SKM-1 treated with dmso at 0.1 percent for 144 hours (cell line): ENCODE results near the gene ANO2.

Source experiments
- DNase-seq: peaks from one replicate; lab custom pipeline; 2025; ENCODE audit not compliant: unreplicated experiment; lab: John Stamatoyannopoulos, UW

Gene ANO2

DNA sequence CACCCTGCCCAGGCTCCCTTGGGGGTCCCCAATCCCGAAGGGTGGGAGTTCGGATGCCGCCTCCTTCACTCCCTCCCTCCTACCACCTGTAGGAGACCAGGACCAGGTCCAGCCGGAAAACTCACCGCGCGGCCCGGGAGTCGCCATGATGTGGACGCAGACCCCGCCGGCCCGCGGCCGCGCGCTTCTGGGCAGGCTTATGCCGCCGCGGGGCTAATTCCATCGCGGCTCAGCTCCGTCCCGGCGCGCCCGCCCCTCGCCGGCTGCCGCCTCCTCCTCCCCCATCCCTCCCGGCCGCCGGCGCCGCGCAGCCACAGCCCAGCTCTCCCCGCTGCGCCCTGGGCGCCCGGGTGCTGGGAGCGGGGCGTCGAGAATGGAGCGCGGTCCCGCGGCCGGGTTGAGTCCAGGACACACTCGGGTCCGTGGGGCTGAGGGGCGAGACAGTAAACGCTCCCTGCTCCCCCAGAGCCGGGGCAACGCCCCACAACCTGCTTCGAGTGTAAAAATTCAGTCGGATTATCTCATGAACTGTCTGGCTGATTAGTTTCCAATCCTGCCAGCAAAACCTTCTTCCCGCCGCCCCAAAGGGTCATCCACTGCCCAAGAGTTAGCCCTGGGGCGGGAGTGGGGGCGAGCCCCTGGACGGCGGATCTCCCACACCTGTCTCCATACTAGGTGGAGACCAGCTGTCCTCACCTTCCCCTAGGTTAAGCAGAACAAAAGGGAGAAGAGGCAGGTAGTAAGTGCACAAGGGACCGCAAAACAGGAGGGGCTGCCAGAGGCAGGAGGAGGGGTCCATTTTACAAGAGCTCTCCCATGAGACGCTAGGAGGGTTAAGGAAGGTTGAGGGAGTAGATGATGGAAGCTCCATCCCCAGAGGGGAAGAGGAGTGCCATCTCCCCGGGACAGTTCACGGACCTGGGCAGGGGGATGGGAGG is at the start of gene ANO2:
TSS of gene ANO2 (minus strand) at position 189 of the 938 bp plus-strand sequence. CDS start at position 147, 42 bp downstream.
- no peak for DNase-seq

DNA sequence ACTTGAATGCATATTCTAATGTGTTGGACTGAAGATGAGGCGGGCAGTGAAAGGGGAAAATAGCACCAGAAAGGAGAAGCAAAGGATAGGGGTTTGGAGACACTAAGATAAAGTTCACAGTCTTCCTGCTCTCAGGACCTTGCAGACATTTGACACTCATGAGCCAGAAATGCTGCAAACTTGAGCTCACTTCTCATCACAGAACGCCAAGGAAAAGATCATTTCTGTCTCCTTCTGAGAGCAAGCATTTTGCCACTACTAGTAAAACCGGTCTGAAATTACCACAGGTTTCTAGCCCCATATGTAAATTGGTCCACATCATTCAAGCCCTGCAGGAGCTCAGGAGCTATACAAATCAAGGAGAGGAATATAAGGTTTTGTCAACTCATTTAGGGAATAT is 44.6 kb upstream of the ANO2 start:
- no peak for DNase-seq

DNA sequence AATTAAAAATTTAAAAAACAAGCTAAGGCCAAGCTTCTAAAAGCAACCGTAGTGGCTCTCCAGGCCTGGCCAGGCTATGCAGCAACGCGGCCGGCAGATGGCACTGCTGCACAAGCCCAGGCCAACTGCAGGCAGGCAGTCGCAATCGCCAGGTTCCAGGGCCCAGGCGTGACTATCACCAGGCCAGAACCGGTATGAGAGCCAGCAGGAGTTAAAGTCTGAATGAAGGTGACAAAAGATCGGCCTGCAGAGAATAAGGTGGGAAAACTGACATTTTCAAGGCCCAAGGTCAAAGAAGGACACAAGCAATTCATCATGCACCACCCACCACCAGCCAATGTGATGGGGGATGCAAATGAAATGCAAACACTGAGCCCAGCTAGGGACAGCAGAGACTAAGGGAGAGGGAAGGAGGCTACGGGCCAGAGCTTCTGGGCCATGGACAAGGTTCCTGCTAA is 43.6 kb upstream of the ANO2 start:
- peak; percentile 14 for DNase-seq

DNA sequence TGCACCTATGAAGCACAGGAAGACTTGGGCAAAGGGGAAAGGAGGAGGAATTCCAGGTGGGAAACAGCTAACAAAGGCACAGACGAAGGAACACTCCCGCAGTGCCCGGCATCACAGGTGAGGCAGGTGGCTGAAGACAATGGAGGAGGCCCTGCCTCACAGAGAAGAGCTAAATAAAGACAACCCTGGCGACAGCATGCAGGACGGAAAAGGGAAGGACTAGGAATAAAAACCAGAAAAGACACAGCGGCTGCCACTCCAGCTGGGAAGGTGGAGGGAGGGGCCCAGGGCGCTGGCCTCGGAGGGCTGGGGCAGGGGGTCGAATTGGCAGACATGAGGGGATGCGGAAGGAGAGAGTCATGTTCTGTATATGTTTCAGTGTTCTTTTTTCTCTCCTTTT is 43.0 kb upstream of the ANO2 start:
- no peak for DNase-seq

DNA sequence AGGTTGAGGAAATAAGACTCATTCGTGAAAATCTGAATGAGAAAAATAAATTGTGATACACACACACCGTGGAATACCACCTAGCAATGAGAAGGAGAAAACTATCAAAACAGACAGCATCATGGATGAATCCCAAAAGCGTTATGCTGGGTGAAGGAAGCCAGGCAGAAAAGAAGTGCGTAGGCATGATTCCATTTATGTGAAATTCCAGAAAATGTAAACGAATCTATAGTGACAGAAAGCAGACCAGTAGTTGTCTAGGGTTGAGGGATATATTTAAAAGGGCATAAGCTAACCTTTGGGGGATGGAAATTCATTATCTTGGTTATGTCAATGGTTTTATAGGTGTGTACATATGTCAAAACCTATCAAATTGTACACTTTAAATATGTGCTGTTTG is 42.5 kb upstream of the ANO2 start:
- DNase-seq: no peak

DNA sequence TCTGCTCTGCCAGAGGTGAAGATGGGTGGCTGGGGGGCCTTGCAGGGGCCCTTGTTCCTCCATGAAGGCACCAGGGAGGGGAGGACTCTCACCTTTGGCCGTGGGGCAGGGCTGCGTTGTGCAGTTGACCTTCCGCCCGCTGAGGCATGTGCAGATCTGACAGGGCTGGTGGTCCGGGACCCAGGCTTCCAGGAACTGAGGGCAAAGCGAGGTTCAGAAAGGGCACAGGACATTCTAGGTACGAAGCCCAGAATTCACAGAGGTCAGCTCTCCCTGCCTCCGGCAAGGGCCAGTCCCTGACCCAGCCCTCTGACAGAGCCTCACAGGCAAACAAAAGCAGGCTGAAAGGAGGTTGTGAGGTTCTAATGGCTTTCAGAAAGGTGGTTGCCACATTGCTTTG is 40.4 kb upstream of the ANO2 start:
- DNase-seq: no peak

DNA sequence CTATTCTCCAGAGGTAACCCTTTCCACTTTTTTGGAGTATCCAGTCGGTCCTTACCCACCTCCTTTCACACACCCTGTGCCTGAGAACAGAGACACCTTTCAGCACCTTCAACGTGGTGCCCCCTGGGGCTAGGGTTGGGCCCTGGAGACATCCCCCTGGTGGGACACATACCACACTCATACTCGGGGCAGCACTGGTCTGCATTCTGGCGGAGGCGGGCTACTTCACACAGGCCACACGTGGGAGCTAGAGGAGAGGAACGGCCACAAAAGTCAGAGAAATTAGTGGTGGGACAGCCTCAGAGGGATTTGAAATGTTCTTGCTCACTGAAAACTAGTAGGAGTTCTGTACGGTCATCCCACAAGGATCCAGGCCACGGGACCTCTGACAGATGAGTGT is 39.8 kb upstream of the ANO2 start:
- DNase-seq: no peak

DNA sequence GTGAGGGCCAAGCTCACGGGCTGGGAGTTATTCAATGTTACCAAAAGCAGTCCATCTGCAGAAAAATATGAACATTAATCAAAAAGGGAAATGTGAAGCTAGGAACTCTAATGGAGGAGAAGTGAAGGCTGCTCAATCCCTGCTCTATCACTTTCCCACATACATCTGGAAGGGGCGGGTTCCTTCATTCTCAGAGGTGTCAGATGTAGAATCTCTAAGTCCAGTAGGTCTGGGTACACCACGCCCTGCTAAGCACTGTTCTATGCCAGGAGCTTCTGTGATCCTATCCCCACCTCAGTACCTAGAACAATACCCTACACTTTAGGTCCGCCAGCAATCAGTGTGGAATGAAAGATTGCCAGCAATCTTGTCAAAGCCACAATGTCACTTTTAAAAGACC is 37.0 kb upstream of the ANO2 start:
- no peak for DNase-seq

DNA sequence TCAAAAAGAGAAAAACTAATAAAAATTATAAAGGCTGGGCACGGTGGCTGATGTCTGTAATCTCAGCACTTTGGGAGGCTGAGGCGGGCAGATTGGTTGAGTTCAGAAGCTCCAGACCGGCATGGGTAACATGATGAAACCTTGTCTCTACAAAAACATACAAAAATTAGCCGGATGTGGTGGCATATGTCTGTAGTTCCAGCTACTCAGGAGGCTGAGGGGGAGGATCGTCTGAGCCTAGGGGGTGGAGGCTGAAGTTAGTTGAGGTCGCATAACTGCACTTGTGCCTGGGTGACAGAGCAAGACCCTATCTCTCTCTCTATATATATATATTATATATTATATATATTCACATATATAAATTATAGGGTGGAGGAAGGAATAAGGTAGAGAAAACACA is 32.5 kb upstream of the ANO2 start:
- no peak for DNase-seq

DNA sequence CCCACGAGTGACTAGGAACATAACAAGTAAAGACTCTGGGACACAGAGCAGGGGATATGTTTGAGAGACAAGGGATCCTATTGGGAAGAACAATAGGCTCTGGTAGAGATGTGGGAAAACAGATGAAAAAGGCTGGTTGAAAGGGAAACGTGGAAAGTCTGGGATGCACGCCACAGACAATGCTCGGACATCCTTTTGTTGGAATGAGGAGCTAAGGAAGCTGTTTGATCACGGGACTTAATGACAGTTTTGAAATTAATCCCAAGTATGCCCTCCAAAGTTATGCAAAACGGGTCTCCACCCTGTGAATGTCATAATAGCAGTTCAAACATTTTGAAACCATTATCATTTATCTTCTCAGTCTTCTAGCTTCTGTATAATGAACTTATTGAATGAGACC is 31.7 kb upstream of the ANO2 start:
- no peak for DNase-seq

DNA sequence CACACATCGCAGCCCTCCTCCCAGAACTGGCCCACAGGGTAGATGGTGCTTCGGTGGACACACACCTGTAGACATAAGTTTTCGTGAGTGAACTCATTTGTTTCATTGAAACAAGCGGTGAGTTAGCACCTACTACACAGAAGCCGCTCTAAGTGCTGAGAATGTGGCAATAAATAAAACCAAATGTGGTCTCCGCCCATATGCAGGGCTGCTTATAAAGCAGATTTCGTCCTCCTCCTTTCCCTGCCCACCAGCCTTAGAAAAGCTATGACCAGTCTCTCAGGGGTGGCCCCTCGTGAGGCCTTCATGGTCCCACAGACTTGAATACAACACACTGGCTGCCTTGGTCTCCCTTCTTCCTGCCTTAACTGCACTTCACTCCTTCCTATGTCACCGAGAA is 31.1 kb upstream of the ANO2 start:
- DNase-seq: no peak

DNA sequence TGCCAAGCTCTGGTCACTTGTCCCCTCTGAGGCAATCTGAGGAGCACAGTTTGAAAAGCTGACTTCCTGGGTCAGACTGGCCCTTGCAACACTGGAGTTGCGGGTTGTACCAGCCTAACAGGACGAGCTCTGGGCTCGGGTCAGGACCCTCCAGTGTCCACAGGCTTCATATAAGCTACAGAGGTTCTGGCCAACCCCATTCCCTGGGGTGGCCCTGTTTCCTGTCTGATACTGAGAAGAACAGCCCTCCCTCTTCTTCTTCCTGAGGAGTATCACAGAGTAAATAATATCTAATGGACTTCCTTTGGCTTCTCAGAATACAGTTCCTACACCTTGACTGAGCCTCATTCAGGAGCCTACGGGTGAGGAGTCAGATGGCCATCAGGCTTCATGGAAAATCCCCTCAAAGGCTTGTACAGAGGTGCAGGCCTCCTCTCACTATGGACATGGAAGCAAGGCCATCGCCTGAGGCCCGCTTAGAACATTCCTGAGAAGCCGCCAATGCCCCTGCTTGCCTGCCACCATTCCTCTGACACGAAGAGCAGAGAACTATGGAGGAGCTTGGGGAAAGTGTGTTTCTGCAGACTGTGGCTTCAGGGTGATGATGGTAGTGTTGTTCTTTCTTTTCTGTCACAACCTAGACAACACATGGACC is 28.5 kb upstream of the ANO2 start:
- no peak for DNase-seq

DNA sequence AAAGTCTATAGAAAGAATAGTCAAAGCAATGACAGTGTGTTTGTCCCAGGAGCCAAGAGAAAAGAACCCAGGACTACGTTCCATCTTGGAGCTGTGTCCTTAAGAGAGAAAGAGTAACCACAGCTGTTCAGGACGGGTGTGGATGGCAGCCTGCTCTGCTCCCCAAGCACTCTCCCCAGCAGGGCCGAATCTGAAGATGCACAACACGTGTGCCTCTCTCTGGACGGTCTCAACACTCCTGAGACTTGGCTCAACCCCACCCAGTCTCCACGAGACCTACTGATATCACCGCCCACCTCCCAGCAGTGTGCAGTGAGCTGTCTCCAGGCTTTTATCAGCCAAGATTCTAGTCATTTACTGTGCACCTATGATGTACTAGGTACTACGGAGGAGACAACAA is 27.3 kb upstream of the ANO2 start:
- DNase-seq: no peak

DNA sequence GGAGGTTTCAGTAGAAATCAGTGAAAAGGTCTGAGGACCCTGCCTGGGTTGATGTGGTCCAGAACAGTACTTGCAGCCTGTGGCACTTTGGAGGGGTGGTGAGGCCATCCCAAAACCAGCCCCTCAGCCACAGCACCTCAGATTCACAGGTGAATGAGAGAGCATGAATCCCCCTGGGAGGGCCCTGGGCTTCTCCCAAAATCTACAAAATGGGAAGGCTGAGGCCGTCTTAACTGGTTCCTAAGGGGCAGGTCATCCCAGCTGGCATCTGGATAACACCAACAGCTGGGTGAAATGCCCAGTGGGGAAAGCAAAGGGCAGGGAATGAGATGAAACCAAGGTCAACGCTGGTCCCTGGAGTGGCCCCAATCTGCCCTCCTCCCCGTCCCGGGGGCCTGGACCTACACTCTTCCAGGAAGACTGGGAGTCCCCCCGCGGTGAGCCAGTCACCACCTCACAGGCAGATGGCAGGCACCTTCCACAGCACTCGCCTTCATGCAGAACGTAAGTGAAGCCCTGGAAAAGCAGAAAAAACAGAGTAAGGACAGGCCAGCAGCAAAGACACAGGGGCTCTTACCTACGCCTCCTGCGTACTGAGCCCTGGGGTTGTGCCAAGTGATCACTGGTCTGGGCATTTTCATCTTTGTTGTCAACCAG is 26.3 kb upstream of the ANO2 start:
- no peak for DNase-seq

DNA sequence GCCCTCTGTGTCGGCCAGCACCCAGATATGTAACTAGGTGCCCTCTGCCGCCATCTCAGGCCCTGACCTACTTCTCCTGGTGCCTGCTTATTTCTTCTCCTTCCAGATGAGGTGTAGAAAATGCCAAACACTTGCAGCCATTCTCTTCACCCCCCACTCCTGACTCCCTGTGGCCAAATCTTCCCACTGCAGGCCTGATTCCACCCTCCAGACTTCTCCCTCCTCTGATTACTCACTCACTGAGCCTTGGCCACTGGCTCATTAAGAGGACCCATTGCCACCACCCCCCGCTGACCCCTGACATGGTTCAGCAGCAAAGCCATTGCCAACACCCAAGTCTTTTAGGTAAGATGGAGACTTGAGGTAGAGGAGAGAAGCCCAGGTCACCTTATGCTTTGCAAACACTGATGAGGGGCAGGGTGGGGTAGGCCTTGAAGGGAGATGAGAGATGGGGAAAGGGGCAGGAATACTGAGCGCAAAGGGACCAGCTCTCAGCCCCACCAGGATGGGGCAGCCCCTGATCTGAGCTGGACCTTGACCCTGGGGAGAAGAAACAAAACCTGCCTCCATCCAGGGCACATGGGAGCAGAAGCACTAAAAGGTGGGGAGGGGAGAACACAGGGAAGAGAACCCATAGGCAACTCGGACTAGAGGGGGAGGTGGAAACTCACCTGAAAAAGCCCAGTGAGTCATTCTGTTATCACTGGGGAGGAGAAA is 25.1 kb upstream of the ANO2 start:
- no peak for DNase-seq

DNA sequence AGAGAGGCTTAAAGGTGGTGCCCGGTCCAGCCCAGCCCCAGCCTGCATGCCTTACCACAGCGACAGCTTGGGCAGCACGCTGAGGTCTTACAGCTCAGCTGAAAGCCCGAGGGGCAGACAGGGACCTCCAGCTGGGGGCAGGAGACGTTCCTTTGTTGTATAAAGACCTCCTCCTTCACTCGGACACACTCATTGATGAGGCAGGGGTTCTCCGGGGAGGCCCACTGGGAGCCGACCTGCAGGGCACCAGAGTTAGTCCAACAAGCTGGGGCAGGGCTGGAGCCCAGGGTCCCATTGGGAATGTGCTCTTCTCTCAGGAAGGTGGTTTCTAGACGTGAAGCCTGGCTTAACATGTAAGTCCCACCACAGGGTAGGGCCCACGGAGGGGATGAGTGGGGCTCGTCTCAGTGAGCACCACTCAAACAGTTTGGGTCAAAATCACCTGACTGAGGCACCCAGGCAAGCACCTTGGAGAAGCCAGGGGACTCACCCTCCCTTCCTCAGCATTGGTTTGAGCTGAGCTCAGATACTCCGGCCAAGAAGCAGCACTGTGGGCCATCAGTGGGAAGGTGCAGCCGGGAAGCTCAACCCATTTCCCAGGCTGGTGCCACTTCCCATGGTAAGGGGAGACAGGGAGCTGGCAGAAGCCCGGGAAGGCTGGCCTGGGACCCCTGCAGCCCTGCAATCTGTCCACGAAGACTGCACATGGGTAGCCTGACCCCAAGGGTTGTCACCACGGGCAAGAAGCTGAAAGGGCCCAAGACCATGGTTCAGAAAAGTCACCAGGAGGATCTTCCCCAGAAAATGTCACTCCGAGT is 24.3 kb upstream of the ANO2 start:
- no peak for DNase-seq

DNA sequence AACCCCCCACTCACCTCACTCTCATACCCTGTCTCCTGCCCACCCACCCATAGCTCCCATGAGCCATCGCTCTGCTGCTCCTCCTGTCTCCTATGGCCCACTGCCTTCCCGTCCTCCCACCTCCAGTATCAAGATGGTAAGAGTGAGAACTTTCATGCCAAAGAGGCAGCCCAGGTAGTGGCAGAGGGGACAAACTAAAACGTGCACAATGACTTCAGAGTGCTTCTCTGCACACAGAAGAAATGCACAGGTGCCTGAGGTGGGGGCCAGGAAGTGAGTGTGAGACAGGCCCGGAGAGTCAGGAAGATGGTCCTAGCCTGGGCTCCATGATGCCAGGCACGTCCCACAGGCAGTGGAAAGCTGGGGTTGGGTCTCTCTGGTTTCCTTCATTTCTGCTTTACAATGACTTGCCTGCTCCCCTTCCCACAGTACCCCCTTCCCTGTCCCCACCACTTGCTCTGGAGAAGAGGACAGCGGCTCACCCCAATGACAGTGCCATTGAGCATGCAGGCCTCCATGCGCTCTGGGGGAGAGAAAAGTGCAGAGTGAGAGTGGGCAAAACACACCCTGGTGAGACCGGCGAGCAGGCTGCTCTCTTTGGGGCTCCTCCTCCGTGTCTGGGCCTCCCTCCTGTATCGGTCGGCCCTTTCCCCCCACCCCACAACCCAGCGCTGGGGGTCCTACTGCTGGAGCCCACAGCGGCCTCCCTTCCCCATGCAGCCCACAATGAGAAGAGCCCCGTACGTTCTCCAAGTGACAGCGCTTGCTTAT is 22.8 kb upstream of the ANO2 start:
- DNase-seq: no peak

DNA sequence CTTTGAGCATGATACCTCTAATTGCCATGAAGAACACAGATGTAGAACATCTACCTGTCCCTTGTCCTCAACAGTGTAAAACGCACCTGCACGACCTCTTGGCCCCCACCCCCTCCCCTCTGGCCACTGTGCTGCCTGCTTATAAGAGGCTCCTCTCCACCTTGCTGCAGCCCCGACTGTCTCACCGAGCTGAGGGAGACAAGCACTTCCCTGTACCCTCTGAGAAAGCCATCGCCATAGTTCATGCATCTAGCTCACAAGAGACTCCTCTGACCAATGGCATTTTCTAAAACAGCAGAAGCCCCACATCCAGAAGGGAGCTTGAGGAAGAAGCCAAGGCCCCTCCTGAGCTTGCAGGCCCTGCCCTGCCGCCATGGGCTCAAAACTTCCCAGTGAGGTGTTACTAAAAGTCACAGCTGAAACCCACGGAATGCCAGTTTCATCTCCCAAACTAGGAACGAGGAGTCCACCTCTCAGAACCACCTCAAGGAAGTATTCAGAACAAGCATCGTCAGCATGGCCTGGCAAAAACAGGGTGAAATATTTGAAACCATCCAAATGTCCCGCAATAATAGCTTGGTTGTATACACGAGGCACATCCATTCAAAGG is 21.5 kb upstream of the ANO2 start:
- DNase-seq: no peak

DNA sequence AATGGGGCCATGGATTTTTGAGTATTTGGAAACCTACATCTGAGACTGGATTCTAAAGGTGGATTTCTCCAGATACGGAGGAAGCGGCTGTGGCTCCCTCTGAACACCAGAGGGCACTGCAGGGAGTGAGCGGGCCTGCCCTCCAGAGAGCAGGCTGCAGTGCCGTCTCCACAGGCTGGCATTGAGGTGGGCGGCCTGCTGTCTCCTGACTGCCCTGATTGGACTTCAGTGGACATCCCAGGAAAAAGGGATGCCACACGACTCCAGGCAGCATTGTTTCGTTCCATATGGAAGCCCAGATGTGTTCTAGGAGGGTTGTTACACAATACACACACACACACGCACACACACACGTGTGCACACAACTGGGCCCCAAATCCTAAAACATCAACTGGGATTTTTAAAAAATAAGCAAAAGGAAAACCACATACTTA is 20.9 kb upstream of the ANO2 start:
- no peak for DNase-seq
